ENCODE data around the gene TCEAL9. TPM values are rescaled to one million over a fixed set of nuclear protein-coding genes. Genes with fewer than 3 reads are reported as not detected.
A peak's percentile ranks its signal among the peaks of the same experiment; 100 is the strongest.
"Not testable (repeated sequence)": the region's sequence is repeated elsewhere in the genome, so short reads cannot be mapped to it uniquely, and the experiment has no call there.

Gene TCEAL9
- total RNA-seq, 3 donors from 2014 or later: 47.4 to 94.5 (median 92.8) TPM

- no peaks in the 10 kb centered on the region for H3K4me1 ChIP-seq
- no peak for DNase-seq (ENCODE audit: low spot score in 2 of 2)
- H3K27me3 ChIP-seq: peaks cover 0 to 41% of the 10 kb centered on the region in 2 donors
- no peaks in the 10 kb centered on the region for H3K36me3 ChIP-seq
- TF ChIP-seq POLR2A (IDR thresholded peaks at IDR 0.05) (no peak), POLR2AphosphoS5 (IDR thresholded peaks at IDR 0.05) (no peak), CTCF (IDR thresholded peaks at IDR 0.05) (no peak)
- no peak overlapping the region for H3K27ac ChIP-seq
- intact Hi-C loops (cut with DNase I; ENCODE audit: low total_unique reads): no loop called here
- no peak overlapping the region for H3K4me3 ChIP-seq
- no peaks in the 10 kb centered on the region for H3K9me3 ChIP-seq
Observed at GRCh38 chrX:103347682-103348397, 8.5 kb upstream of the TCEAL9 start.

- no peak for DNase-seq (ENCODE audit: low spot score in 2 of 2)
- Histone ChIP-seq H3K4me3 (peak overlapping the region; percentile 60 to 66 (median 66)), H3K4me1 (no peaks in the 10 kb centered on the region), H3K27me3 (peaks cover 0 to 35% of the 10 kb centered on the region in 2 donors), H3K36me3 (no peaks in the 10 kb centered on the region), H3K9me3 (no peaks in the 10 kb centered on the region), H3K27ac (peak overlapping the region; percentile 91 to 93)
- intact Hi-C loops (cut with DNase I; ENCODE audit: low total_unique reads): no loop called here
- TF ChIP-seq POLR2AphosphoS5 (IDR thresholded peaks at IDR 0.05): no peak
Observed at GRCh38 chrX:103356858-103357257, 552 bp downstream of the TCEAL9 start.

- intact Hi-C loops (cut with DNase I; ENCODE audit: low total_unique reads): no loop called here
- H3K36me3 ChIP-seq: no peaks in the 10 kb centered on the region
- peak overlapping the region in 2 of 3 donors; percentile 66 for H3K4me3 ChIP-seq
- peaks cover 0 to 35% of the 10 kb centered on the region in 2 donors for H3K27me3 ChIP-seq
- TF ChIP-seq POLR2AphosphoS5 (IDR thresholded peaks at IDR 0.05) (no peak), CTCF (IDR thresholded peaks at IDR 0.05) (no peak), POLR2A (IDR thresholded peaks at IDR 0.05) (no peak)
- H3K27ac ChIP-seq: no peak overlapping the region
- no peak for DNase-seq (ENCODE audit: low spot score in 2 of 2)
- no peaks in the 10 kb centered on the region for H3K4me1 ChIP-seq
- H3K9me3 ChIP-seq: no peaks in the 10 kb centered on the region
Observed at GRCh38 chrX:103357871-103358270, 1.6 kb downstream of the TCEAL9 start.

GRCh38 chrX:103359605-103360004 lies 3.3 kb downstream of the TCEAL9 start:
- H3K27ac ChIP-seq; intact Hi-C loops (cut with DNase I; ENCODE audit: low total_unique reads); H3K4me1 ChIP-seq; H3K36me3 ChIP-seq; DNase-seq (ENCODE audit: low spot score in 2 of 2); H3K9me3 ChIP-seq; H3K4me3 ChIP-seq: not testable (repeated sequence)
- peaks cover 0 to 43% of the 10 kb centered on the region in 2 donors for H3K27me3 ChIP-seq

GRCh38 chrX:103360092-103360491 lies 3.8 kb downstream of the TCEAL9 start:
- Histone ChIP-seq H3K27ac (no peak overlapping the region), H3K4me3 (no peak overlapping the region)

More at GRCh38 chrX:103360092-103360491, 3.8 kb downstream of the TCEAL9 start:
- Histone ChIP-seq H3K9me3 (no peaks in the 10 kb centered on the region), H3K36me3 (no peaks in the 10 kb centered on the region), H3K27me3 (peaks cover 0 to 43% of the 10 kb centered on the region in 2 donors), H3K4me1 (no peaks in the 10 kb centered on the region)
- no peak for TF ChIP-seq POLR2AphosphoS5 (IDR thresholded peaks at IDR 0.05)
- no peak for TF ChIP-seq CTCF (IDR thresholded peaks at IDR 0.05)
- no peak for TF ChIP-seq POLR2A (IDR thresholded peaks at IDR 0.05)
- no peak for DNase-seq (ENCODE audit: low spot score in 2 of 2)
- intact Hi-C loops (cut with DNase I; ENCODE audit: low total_unique reads): no loop called here

All from breast epithelium (tissue), 4 donors.